ENCODE data around the gene CCDC122. TPM values are rescaled to one million over a fixed set of nuclear protein-coding genes. Genes with fewer than 3 reads are reported as not detected.

The CCDC122 gene
- total RNA-seq, 1 donor from 2014 or later = 11.5 TPM

- Mint-ChIP-seq H3K4me3 (no peak overlapping the region), H3K9me3 (no peaks in the 10 kb centered on the region), H3K27me3 (ENCODE audit: low read depth) (peaks cover 11% of the 10 kb centered on the region), H3K36me3 (no peaks in the 10 kb centered on the region), H3K4me1 (peaks cover 30% of the 10 kb centered on the region), H3K27ac (no peak overlapping the region)
- DNase-seq (ENCODE audit: low spot score in 2 of 2, unreplicated experiment in 2 of 2) = no peak
- TF ChIP-seq CTCF (IDR thresholded peaks at IDR 0.05; ENCODE audit: unreplicated experiment) = no peak
These were observed 3.2 kb downstream of the CCDC122 start for GRCh38 chr13:43876366-43876765.

- peaks cover 23% of the 10 kb centered on the region for H3K4me1 Mint-ChIP-seq
- TF ChIP-seq CTCF (IDR thresholded peaks at IDR 0.05; ENCODE audit: unreplicated experiment) = peak; percentile 58
- H3K27ac Mint-ChIP-seq = no peak overlapping the region
- H3K9me3 Mint-ChIP-seq = no peaks in the 10 kb centered on the region
- no peak for DNase-seq (ENCODE audit: low spot score in 2 of 2, unreplicated experiment in 2 of 2)
- peaks cover 2% of the 10 kb centered on the region for H3K36me3 Mint-ChIP-seq
- H3K27me3 Mint-ChIP-seq (ENCODE audit: low read depth) = no peaks in the 10 kb centered on the region
- no peak overlapping the region for H3K4me3 Mint-ChIP-seq
These were observed 4.9 kb downstream of the CCDC122 start for GRCh38 chr13:43874504-43875092.

GRCh38 chr13:43872181-43872580 is 7.4 kb downstream of the CCDC122 start:
- DNase-seq (ENCODE audit: low spot score in 2 of 2, unreplicated experiment in 2 of 2) = no peak
- Mint-ChIP-seq H3K9me3 (no peaks in the 10 kb centered on the region), H3K36me3 (peaks cover 7% of the 10 kb centered on the region), H3K4me3 (no peak overlapping the region), H3K4me1 (peaks cover 6% of the 10 kb centered on the region), H3K27ac (no peak overlapping the region), H3K27me3 (ENCODE audit: low read depth) (no peaks in the 10 kb centered on the region)
- no peak for TF ChIP-seq CTCF (IDR thresholded peaks at IDR 0.05; ENCODE audit: unreplicated experiment)

- no peak overlapping the region for H3K27ac Mint-ChIP-seq
- no peak for TF ChIP-seq CTCF (IDR thresholded peaks at IDR 0.05; ENCODE audit: unreplicated experiment)
- no peaks in the 10 kb centered on the region for H3K27me3 Mint-ChIP-seq (ENCODE audit: low read depth)
- peaks cover 2% of the 10 kb centered on the region for H3K4me1 Mint-ChIP-seq
- peaks cover 39% of the 10 kb centered on the region for H3K36me3 Mint-ChIP-seq
- DNase-seq (ENCODE audit: low spot score in 2 of 2, unreplicated experiment in 2 of 2) = no peak
- no peak overlapping the region for H3K4me3 Mint-ChIP-seq
- peaks cover 12% of the 10 kb centered on the region for H3K9me3 Mint-ChIP-seq
These were observed 13.6 kb downstream of the CCDC122 start for GRCh38 chr13:43865892-43866291.

GRCh38 chr13:43864921-43865320 is 14.6 kb downstream of the CCDC122 start:
- no peaks in the 10 kb centered on the region for H3K4me1 Mint-ChIP-seq
- H3K9me3 Mint-ChIP-seq = peaks cover 12% of the 10 kb centered on the region
- H3K27ac Mint-ChIP-seq = no peak overlapping the region
- no peak for TF ChIP-seq CTCF (IDR thresholded peaks at IDR 0.05; ENCODE audit: unreplicated experiment)
- H3K36me3 Mint-ChIP-seq = peaks cover 37% of the 10 kb centered on the region
- H3K27me3 Mint-ChIP-seq (ENCODE audit: low read depth) = no peaks in the 10 kb centered on the region
- H3K4me3 Mint-ChIP-seq = no peak overlapping the region
- no peak for DNase-seq (ENCODE audit: low spot score in 2 of 2, unreplicated experiment in 2 of 2)

GRCh38 chr13:43861863-43862262 is 17.7 kb downstream of the CCDC122 start:
- Mint-ChIP-seq H3K27me3 (ENCODE audit: low read depth) (no peaks in the 10 kb centered on the region), H3K4me3 (no peak overlapping the region), H3K27ac (no peak overlapping the region), H3K36me3 (peaks cover 37% of the 10 kb centered on the region), H3K4me1 (no peaks in the 10 kb centered on the region), H3K9me3 (peaks cover 12% of the 10 kb centered on the region)
- no peak for TF ChIP-seq CTCF (IDR thresholded peaks at IDR 0.05; ENCODE audit: unreplicated experiment)
- DNase-seq (ENCODE audit: low spot score in 2 of 2, unreplicated experiment in 2 of 2) = no peak

Measured in mesothelial cell of epicardium (in vitro differentiated cells).